ENCODE results near the gene PIK3R5.
"Not testable (repeated sequence)": the region's sequence is repeated elsewhere in the genome, so short reads cannot be mapped to it uniquely, and the experiment has no call there.

PIK3R5 gene

DNA sequence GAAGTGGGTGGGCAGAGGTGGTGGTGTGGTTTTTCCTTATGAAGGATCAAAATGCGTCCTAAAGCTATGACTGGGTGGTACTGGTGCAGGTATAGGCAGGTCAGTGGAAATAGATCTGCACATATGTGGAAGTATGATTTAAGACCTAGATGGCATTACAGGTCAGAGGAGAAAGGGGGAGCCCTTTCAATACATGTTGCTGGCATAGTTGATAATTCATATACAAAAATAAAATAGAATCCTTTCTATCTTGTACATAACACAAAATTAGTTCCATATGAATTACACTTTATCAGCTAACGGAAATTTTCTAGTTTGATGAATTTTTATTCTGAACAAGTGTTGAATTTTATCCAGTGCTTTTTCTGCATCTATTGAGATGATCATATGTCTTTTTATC, 20.8 kb upstream of the PIK3R5 start:
- DNase-seq (ENCODE audit: low read depth): no peak
- TF ChIP-seq MYC (IDR thresholded peaks at IDR 0.05; ENCODE audit: low read depth, low read length) (no peak), POLR2A (IDR thresholded peaks at IDR 0.05; ENCODE audit: extremely low read depth, insufficient read length) (no peak)
- TF ChIP-seq, protein P1, sequence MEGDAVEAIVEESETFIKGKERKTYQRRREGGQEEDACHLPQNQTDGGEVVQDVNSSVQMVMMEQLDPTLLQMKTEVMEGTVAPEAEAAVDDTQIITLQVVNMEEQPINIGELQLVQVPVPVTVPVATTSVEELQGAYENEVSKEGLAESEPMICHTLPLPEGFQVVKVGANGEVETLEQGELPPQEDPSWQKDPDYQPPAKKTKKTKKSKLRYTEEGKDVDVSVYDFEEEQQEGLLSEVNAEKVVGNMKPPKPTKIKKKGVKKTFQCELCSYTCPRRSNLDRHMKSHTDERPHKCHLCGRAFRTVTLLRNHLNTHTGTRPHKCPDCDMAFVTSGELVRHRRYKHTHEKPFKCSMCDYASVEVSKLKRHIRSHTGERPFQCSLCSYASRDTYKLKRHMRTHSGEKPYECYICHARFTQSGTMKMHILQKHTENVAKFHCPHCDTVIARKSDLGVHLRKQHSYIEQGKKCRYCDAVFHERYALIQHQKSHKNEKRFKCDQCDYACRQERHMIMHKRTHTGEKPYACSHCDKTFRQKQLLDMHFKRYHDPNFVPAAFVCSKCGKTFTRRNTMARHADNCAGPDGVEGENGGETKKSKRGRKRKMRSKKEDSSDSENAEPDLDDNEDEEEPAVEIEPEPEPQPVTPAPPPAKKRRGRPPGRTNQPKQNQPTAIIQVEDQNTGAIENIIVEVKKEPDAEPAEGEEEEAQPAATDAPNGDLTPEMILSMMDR (IDR thresholded peaks at IDR 0.05; ENCODE audit: low read depth, low read length): no peak
- TF ChIP-seq, protein P2, sequence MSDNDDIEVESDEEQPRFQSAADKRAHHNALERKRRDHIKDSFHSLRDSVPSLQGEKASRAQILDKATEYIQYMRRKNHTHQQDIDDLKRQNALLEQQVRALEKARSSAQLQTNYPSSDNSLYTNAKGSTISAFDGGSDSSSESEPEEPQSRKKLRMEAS (IDR thresholded peaks at IDR 0.05; ENCODE audit: low read depth, low read length): no peak
- H3K4me3 ChIP-seq (ENCODE audit: low read depth, low read length): no peak overlapping the region

DNA sequence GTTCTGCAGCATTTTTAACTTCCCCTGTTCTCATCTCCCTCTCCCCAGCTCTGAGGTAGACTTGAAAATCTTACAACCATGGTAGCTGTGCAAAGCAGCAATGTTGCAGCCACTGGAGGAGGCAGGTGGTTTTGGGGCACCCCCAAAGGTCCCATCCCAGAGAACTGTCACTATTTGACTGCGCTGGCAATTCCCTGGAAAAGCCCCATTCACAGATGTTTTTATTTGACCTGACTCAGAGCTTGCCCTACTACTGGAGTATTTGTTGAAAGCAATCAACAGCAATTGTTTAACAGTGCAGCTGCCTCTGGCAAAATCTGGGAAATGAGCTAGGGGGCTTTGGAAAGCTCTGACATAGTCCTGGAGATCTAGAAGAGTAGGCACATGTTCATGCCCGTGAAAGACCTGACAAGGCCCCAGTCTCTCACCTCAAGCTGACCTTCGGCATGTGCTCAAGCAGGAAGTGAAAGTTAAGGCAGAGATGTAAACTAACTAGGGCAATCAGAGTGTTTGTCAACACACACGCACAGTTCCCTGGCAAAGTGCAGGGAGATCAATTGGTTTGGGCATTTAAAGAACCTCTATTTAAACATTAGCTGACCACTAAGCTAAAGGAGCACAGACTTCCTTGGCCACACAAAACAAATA, 19.7 kb upstream of the PIK3R5 start:
- DNase-seq (ENCODE audit: low read depth): no peak
- TF ChIP-seq, protein P2 (IDR thresholded peaks at IDR 0.05; ENCODE audit: low read depth, low read length): no peak
- TF ChIP-seq, protein P1 (IDR thresholded peaks at IDR 0.05; ENCODE audit: low read depth, low read length): no peak
- TF ChIP-seq MYC (IDR thresholded peaks at IDR 0.05; ENCODE audit: low read depth, low read length): no peak
- no peak for TF ChIP-seq POLR2A (IDR thresholded peaks at IDR 0.05; ENCODE audit: extremely low read depth, insufficient read length)
- H3K4me3 ChIP-seq (ENCODE audit: low read depth, low read length): no peak overlapping the region

DNA sequence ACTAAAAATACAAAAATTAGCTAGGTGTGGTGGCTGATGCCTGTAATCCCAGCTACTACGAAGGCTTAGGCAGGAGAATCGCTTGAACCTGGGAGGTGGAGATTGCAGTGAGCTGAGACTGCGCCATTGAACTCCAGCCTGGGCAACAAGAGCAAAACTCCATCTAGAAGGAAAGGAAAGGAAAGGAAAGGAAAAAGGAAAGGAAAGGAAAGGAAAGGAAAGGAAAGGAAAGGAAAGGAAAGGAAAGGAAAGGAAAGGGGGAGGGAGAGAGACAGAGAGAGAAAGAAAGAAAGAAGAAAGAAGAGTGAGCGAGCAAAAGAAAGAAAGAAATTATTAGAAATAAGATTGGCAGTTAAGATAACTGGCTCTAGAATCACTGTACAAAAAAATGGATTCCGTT, 18.7 kb upstream of the PIK3R5 start:
- H3K4me3 ChIP-seq (ENCODE audit: low read depth, low read length); DNase-seq (ENCODE audit: low read depth): not testable (repeated sequence)

DNA sequence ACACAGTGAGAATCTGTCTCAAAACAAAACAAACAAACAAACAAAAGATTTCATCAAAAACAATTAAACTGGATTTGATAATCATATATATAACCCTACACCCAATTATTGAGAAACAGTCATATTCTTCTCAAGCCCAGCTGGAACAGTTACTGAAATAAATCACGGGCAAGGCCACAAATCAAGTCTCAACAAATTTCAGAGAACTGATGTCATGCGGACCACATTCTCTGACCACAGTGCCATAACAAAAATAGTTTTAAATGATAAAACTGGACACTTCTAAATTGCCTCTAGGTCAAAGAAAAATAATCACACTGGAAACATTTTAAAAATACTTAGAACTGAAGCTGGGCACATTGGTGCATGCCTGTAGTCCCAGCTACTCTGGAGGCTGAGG, 15.9 kb upstream of the PIK3R5 start:
- H3K4me3 ChIP-seq (ENCODE audit: low read depth, low read length): no peak overlapping the region
- DNase-seq (ENCODE audit: low read depth): no peak
- TF ChIP-seq, protein P1 (IDR thresholded peaks at IDR 0.05; ENCODE audit: low read depth, low read length): no peak
- TF ChIP-seq POLR2A (IDR thresholded peaks at IDR 0.05; ENCODE audit: extremely low read depth, insufficient read length) (no peak), MYC (IDR thresholded peaks at IDR 0.05; ENCODE audit: low read depth, low read length) (no peak)
- TF ChIP-seq, protein P2 (IDR thresholded peaks at IDR 0.05; ENCODE audit: low read depth, low read length): no peak

DNA sequence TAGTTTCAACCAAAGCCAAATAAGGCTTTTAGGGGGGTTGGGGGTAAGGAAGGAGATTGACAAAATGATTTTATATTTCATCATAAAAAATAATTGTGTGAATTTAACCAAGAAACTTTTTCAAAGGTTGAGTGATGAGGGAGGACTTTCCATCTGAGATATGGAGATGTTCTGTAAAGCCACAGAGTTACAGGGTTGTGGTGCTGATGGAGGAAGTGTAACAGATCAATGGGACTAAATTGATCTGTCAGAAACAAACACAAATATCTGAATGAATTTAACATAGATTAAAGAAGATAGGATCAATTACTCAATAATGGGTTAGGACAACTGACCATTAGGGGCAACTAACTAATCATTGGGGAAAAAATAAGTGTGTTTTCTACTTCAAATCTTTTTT, 14.2 kb upstream of the PIK3R5 start:
- no peak overlapping the region for H3K4me3 ChIP-seq (ENCODE audit: low read depth, low read length)
- DNase-seq (ENCODE audit: low read depth): no peak
- TF ChIP-seq, protein P2 (IDR thresholded peaks at IDR 0.05; ENCODE audit: low read depth, low read length): no peak
- TF ChIP-seq, protein P1 (IDR thresholded peaks at IDR 0.05; ENCODE audit: low read depth, low read length): no peak
- TF ChIP-seq POLR2A (IDR thresholded peaks at IDR 0.05; ENCODE audit: extremely low read depth, insufficient read length) (no peak), MYC (IDR thresholded peaks at IDR 0.05; ENCODE audit: low read depth, low read length) (no peak)

DNA sequence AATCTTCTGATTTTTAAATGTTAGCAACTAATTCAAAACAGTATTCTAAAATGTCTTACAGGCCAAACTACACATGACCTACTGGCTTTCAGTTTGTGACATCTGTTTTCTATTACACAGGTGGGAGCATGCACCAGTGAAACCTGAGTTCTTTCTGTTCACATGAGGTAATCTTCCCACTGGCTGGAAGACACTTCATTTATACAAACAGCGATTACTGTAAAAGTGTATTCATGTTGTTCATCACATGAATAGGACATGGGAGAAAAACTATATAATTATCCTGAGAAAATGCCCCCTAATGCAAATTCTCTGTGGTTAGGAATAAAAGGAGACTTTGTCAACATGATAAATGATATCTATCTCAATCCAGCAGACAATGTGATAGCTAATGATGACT, 11.1 kb upstream of the PIK3R5 start:
- no peak for DNase-seq (ENCODE audit: low read depth)
- no peak for TF ChIP-seq MYC (IDR thresholded peaks at IDR 0.05; ENCODE audit: low read depth, low read length)
- TF ChIP-seq, protein P1 (IDR thresholded peaks at IDR 0.05; ENCODE audit: low read depth, low read length): no peak
- TF ChIP-seq POLR2A (IDR thresholded peaks at IDR 0.05; ENCODE audit: extremely low read depth, insufficient read length): no peak
- TF ChIP-seq, protein P2 (IDR thresholded peaks at IDR 0.05; ENCODE audit: low read depth, low read length): no peak
- H3K4me3 ChIP-seq (ENCODE audit: low read depth, low read length): no peak overlapping the region
